ENCODE measurements around the gene MTOR. TPM values are rescaled to one million over a fixed set of nuclear protein-coding genes. Genes with fewer than 3 reads are reported as not detected.

Gene MTOR
- total RNA-seq, 1 donor from 2014 or later, result 61.9 TPM

GRCh38 chr1:11227106-11228077, 35.0 kb downstream of the MTOR start:
- peaks cover 2% of the 10 kb centered on the region for H3K27me3 Mint-ChIP-seq (ENCODE audit: unreplicated experiment)
- H3K4me3 Mint-ChIP-seq (ENCODE audit: unreplicated experiment), result peak overlapping the region; percentile 39
- no peak for DNase-seq (ENCODE audit: low spot score)
- H3K9me3 Mint-ChIP-seq (ENCODE audit: unreplicated experiment), result no peaks in the 10 kb centered on the region
- H3K27ac Mint-ChIP-seq (ENCODE audit: unreplicated experiment), result no peak overlapping the region
- TF ChIP-seq CTCF (IDR thresholded peaks at IDR 0.05; ENCODE audit: unreplicated experiment), result no peak
- H3K36me3 Mint-ChIP-seq (ENCODE audit: low read depth, unreplicated experiment), result peaks cover 29% of the 10 kb centered on the region
- H3K4me1 Mint-ChIP-seq (ENCODE audit: unreplicated experiment), result no peaks in the 10 kb centered on the region

- Mint-ChIP-seq H3K9me3 (ENCODE audit: unreplicated experiment) (no peaks in the 10 kb centered on the region), H3K4me1 (ENCODE audit: unreplicated experiment) (no peaks in the 10 kb centered on the region), H3K36me3 (ENCODE audit: low read depth, unreplicated experiment) (peaks cover 43% of the 10 kb centered on the region), H3K27ac (ENCODE audit: unreplicated experiment) (no peak overlapping the region), H3K27me3 (ENCODE audit: unreplicated experiment) (peaks cover 3% of the 10 kb centered on the region), H3K4me3 (ENCODE audit: unreplicated experiment) (no peak overlapping the region)
- TF ChIP-seq CTCF (IDR thresholded peaks at IDR 0.05; ENCODE audit: unreplicated experiment), result no peak
- no peak for DNase-seq (ENCODE audit: low spot score)
Measured at GRCh38 chr1:11216074-11216473, 46.3 kb downstream of the MTOR start.

GRCh38 chr1:11215381-11216005, 46.9 kb downstream of the MTOR start:
- Mint-ChIP-seq H3K9me3 (ENCODE audit: unreplicated experiment) (no peaks in the 10 kb centered on the region), H3K4me1 (ENCODE audit: unreplicated experiment) (no peaks in the 10 kb centered on the region), H3K4me3 (ENCODE audit: unreplicated experiment) (no peak overlapping the region), H3K36me3 (ENCODE audit: low read depth, unreplicated experiment) (peaks cover 49% of the 10 kb centered on the region), H3K27ac (ENCODE audit: unreplicated experiment) (no peak overlapping the region), H3K27me3 (ENCODE audit: unreplicated experiment) (peaks cover 3% of the 10 kb centered on the region)
- no peak for DNase-seq (ENCODE audit: low spot score)
- no peak for TF ChIP-seq CTCF (IDR thresholded peaks at IDR 0.05; ENCODE audit: unreplicated experiment)

- H3K4me3 Mint-ChIP-seq (ENCODE audit: unreplicated experiment), result no peak overlapping the region
- peaks cover 53% of the 10 kb centered on the region for H3K36me3 Mint-ChIP-seq (ENCODE audit: low read depth, unreplicated experiment)
- no peak overlapping the region for H3K27ac Mint-ChIP-seq (ENCODE audit: unreplicated experiment)
Measured at GRCh38 chr1:11214698-11215380, 47.5 kb downstream of the MTOR start.

More at GRCh38 chr1:11214698-11215380, 47.5 kb downstream of the MTOR start:
- TF ChIP-seq CTCF (IDR thresholded peaks at IDR 0.05; ENCODE audit: unreplicated experiment), result no peak
- no peak for DNase-seq (ENCODE audit: low spot score)
- H3K4me1 Mint-ChIP-seq (ENCODE audit: unreplicated experiment), result no peaks in the 10 kb centered on the region
- H3K9me3 Mint-ChIP-seq (ENCODE audit: unreplicated experiment), result no peaks in the 10 kb centered on the region
- peaks cover 3% of the 10 kb centered on the region for H3K27me3 Mint-ChIP-seq (ENCODE audit: unreplicated experiment)
